ENCODE data around the gene CDC5L. TPM values are rescaled to one million over a fixed set of nuclear protein-coding genes. Genes with fewer than 3 reads are reported as not detected.

CDC5L gene
- total and polyA plus RNA-seq, 3 donors from 2014 or later: 19.7 to 20.5 (median 20.3) TPM

GRCh38 chr6:44463728-44464450 is 76.4 kb downstream of the CDC5L start:
- intact Hi-C loops (cut with DNase I; ENCODE audit: low total_unique reads): no loop called here
- TF ChIP-seq POLR2A (IDR thresholded peaks at IDR 0.05) (no peak), CTCF (IDR thresholded peaks at IDR 0.05) (no peak)
- no peaks in the 10 kb centered on the region for H3K9me3 ChIP-seq
- DNase-seq: no peak
- peak overlapping the region in 1 of 2 donors; percentile 46 for H3K27ac ChIP-seq
- peaks cover 25% of the 10 kb centered on the region for H3K4me1 ChIP-seq
- H3K36me3 ChIP-seq (ENCODE audit: low read depth, missing control alignments): no peaks in the 10 kb centered on the region
- no peak overlapping the region for H3K4me3 ChIP-seq
- WGBS, 2 donors: 67 to 69% methylated on average over 11 of the region's 11 CpGs
- no peaks in the 10 kb centered on the region for H3K27me3 ChIP-seq

- Histone ChIP-seq H3K9me3 (no peaks in the 10 kb centered on the region), H3K27me3 (no peaks in the 10 kb centered on the region), H3K4me3 (no peak overlapping the region), H3K4me1 (peaks cover 25% of the 10 kb centered on the region), H3K36me3 (ENCODE audit: low read depth, missing control alignments) (no peaks in the 10 kb centered on the region), H3K27ac (peak overlapping the region; percentile 39 to 46)
- TF ChIP-seq POLR2A (IDR thresholded peaks at IDR 0.05): no peak
- no peak for TF ChIP-seq CTCF (IDR thresholded peaks at IDR 0.05)
- DNase-seq: peak; percentile 86
- WGBS, 2 donors: 29 to 48% methylated on average over 13 of the region's 13 CpGs
- intact Hi-C loops (cut with DNase I; ENCODE audit: low total_unique reads): no loop called here
These were observed 77.2 kb downstream of the CDC5L start for GRCh38 chr6:44464527-44465310.

- no peaks in the 10 kb centered on the region for H3K27me3 ChIP-seq
- no peaks in the 10 kb centered on the region for H3K36me3 ChIP-seq (ENCODE audit: low read depth, missing control alignments)
- no peaks in the 10 kb centered on the region for H3K9me3 ChIP-seq
- no peak overlapping the region for H3K27ac ChIP-seq
- H3K4me3 ChIP-seq: no peak overlapping the region
- intact Hi-C loops (cut with DNase I; ENCODE audit: low total_unique reads): no loop called here
- peaks cover 28% of the 10 kb centered on the region for H3K4me1 ChIP-seq
- WGBS, 2 donors: 94 to 97% methylated on average over 3 of the region's 3 CpGs
- TF ChIP-seq CTCF (IDR thresholded peaks at IDR 0.05): no peak
- TF ChIP-seq POLR2A (IDR thresholded peaks at IDR 0.05): no peak
- DNase-seq: no peak
These were observed 79.4 kb downstream of the CDC5L start for GRCh38 chr6:44466955-44467354.

- WGBS, 2 donors: 72 to 75% methylated on average over 6 of the region's 6 CpGs
- intact Hi-C loops (cut with DNase I; ENCODE audit: low total_unique reads): no loop called here
- Histone ChIP-seq H3K4me1 (peaks cover 18% of the 10 kb centered on the region), H3K9me3 (no peaks in the 10 kb centered on the region), H3K27me3 (no peaks in the 10 kb centered on the region), H3K36me3 (ENCODE audit: low read depth, missing control alignments) (no peaks in the 10 kb centered on the region), H3K27ac (no peak overlapping the region), H3K4me3 (no peak overlapping the region)
- no peak for DNase-seq
- TF ChIP-seq POLR2A (IDR thresholded peaks at IDR 0.05) (no peak), CTCF (IDR thresholded peaks at IDR 0.05) (no peak)
These were observed 81.3 kb downstream of the CDC5L start for GRCh38 chr6:44468835-44469234.
